Measurements from ENCODE around the gene OPA1.

DNA sequence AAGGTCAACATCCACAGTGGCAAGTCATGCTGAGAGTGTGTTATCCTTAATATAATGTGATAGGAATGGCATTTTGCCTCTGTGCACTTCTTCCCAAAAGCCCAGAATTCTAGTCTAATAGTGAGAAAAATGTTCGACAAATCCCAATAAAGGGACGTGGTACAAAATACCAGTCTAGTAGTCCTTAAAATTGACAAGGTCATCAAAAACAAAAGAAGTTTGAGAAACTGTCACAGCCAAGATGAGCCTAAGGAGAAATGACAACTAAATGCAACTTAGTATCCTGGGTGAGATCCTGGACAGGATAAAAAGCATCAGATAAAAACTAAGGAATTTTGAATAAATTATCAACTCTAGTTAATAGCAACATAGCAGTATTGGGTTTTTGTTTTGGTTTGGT lies 23.9 kb upstream of the OPA1 start:
- TF ChIP-seq EP300 (IDR thresholded peaks at IDR 0.05): no peak
- TF ChIP-seq, protein P1, sequence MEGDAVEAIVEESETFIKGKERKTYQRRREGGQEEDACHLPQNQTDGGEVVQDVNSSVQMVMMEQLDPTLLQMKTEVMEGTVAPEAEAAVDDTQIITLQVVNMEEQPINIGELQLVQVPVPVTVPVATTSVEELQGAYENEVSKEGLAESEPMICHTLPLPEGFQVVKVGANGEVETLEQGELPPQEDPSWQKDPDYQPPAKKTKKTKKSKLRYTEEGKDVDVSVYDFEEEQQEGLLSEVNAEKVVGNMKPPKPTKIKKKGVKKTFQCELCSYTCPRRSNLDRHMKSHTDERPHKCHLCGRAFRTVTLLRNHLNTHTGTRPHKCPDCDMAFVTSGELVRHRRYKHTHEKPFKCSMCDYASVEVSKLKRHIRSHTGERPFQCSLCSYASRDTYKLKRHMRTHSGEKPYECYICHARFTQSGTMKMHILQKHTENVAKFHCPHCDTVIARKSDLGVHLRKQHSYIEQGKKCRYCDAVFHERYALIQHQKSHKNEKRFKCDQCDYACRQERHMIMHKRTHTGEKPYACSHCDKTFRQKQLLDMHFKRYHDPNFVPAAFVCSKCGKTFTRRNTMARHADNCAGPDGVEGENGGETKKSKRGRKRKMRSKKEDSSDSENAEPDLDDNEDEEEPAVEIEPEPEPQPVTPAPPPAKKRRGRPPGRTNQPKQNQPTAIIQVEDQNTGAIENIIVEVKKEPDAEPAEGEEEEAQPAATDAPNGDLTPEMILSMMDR (IDR thresholded peaks at IDR 0.05): no peak
